Skeletal muscle tissue (tissue), 4 donors: ENCODE measurements around the gene CCL7. TPM values are rescaled to one million over a fixed set of nuclear protein-coding genes. Genes with fewer than 3 reads are reported as not detected.
A peak's percentile ranks its signal among the peaks of the same experiment; 100 is the strongest.

Source experiments
- H3K27ac ChIP-seq: one replicate; pipeline ENCODE4 v1.7.0; 2013; ENCODE audit warnings: mild to moderate bottlenecking, low read depth, low read length, inconsistent platforms
- H3K27me3 ChIP-seq, 3 donors: one replicate each; pipeline ENCODE4 v1.7.0; 2013; ENCODE audit warnings: low read length in 3 of 3; ENCODE audit not compliant: control insufficient read depth in 3 of 3, insufficient read depth in 3 of 3
- H3K36me3 ChIP-seq, 3 donors: one replicate each; pipeline ENCODE4 v1.7.0; 2013; ENCODE audit warnings: low read length in 3 of 3; ENCODE audit not compliant: control insufficient read depth in 3 of 3, insufficient read depth in 3 of 3
- H3K4me1 ChIP-seq, 3 donors: one replicate each; pipeline ENCODE4 v1.7.0; 2013; ENCODE audit warnings: low read length in 3 of 3, mild to moderate bottlenecking in 3 of 3; ENCODE audit not compliant: control insufficient read depth in 3 of 3, insufficient read depth in 3 of 3
- H3K4me3 ChIP-seq, 3 donors: one replicate each; pipeline ENCODE4 v1.7.0; 2013; ENCODE audit warnings: low read length in 3 of 3
- H3K9ac ChIP-seq, 3 donors: one replicate each; pipeline ENCODE4 v1.7.0; 2013; ENCODE audit warnings: low read length in 3 of 3, mild to moderate bottlenecking in 3 of 3, moderate library complexity in 2 of 3, low read depth in 1 of 3
- H3K9me3 ChIP-seq, 3 donors: one replicate each; pipeline ENCODE4 v1.7.0; 2013; ENCODE audit warnings: low read length in 3 of 3; ENCODE audit not compliant: control insufficient read depth in 3 of 3
- total RNA-seq: library from RNA; depleted of rRNA; stranded (reverse); fragments of >200 nt; gene quantifications from one replicate; pipeline ENCODE4 v1.2.3, GENCODE V29; 2014
- donor health status: Osteomylitis.

CCL7 gene
- total RNA-seq, 1 donor from 2014 or later = not detected

DNA sequence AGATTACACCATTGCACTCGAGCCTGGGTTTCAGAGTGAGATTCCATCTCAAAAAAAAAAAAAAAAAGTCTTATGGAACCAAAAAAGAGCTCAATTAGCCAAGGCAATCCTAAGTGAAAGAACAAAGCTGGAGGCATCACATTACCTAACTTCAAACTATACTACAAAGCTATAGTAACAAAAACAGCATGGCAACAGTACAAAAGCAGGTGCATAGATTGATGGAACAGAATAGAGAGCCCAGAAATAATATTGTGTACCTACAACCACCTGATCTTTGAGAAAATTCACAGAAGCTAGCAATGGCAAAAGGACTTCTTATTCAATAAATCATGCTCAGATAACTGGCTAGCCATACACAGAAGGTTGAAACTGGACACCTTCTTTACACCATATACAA, 39.7 kb upstream of the CCL7 start:
- Histone ChIP-seq H3K27me3 (no peaks in the 10 kb centered on the region), H3K27ac (no peak overlapping the region)

DNA sequence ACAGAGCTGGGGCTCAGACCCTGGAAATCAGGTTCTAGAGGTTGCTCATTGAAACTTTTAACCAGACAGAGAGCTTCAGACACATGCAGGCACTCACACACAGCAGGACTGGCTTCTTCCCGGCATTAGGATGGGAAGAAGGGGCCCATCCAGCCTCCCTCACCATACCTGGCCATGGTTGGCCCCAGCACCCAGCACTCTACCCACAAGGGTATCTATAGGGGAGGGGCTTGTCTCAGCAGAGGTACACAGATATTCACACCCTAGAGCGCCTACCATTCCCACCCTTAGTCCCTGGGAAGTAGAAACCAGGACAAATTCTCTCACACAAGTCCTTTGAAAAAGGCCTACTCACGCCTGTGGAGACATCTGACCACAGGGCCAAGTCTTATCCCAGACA, 35.4 kb upstream of the CCL7 start:
- H3K36me3 ChIP-seq = no peaks in the 10 kb centered on the region
- H3K27ac ChIP-seq = peak overlapping the region; percentile 69
- H3K4me1 ChIP-seq = peaks cover 37 to 48% (median 41%) of the 10 kb centered on the region in 3 donors
- H3K27me3 ChIP-seq = no peaks in the 10 kb centered on the region
- peaks cover 0 to 3% (median 0%) of the 10 kb centered on the region in 3 donors for H3K9me3 ChIP-seq
- H3K9ac ChIP-seq = no peak overlapping the region
- peak overlapping the region in 1 of 3 donors; percentile 6 for H3K4me3 ChIP-seq

More for the DNA sequence above, 39.7 kb upstream of the CCL7 start:
- H3K36me3 ChIP-seq = no peaks in the 10 kb centered on the region
- no peak overlapping the region for H3K9ac ChIP-seq
- H3K4me3 ChIP-seq = no peak overlapping the region
- H3K9me3 ChIP-seq = peaks cover 0 to 5% (median 2%) of the 10 kb centered on the region in 3 donors
- peaks cover 18 to 20% (median 18%) of the 10 kb centered on the region in 3 donors for H3K4me1 ChIP-seq

DNA sequence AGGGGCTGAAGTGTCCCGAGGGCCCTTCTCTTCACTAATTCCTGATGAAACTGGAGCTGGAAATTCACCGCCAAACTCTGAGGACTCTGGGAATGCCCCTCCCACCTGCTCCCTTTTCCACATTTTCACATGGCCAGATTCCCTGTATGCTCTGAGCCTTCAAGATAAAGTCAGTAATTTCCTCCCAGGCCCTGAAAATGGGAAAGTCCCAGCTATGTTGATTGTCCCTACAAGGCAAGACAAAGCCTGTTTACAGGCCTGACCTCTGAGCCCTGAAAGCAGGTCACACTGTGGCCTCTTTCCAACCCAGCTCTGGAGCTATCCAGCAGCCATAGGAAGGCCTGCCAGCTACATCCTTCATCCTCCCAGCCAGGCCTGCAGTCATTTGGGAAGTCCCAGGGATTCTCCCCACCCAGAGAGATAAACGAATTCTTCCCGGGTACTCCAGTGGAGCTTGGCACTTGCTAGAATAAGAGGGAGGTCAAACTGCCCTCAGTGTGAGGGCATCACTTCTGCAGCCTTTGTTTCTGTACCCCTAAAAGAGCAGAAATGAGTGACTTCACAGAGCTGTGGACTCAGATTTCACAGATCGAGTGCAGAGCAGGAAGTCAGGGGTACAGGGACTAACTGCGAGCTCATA, 34.5 kb upstream of the CCL7 start:
- H3K4me3 ChIP-seq = no peak overlapping the region
- no peak overlapping the region for H3K9ac ChIP-seq
- H3K9me3 ChIP-seq = no peaks in the 10 kb centered on the region
- no peaks in the 10 kb centered on the region for H3K27me3 ChIP-seq
- peaks cover 44 to 53% (median 48%) of the 10 kb centered on the region in 3 donors for H3K4me1 ChIP-seq
- H3K27ac ChIP-seq = peak overlapping the region; percentile 69
- H3K36me3 ChIP-seq = no peaks in the 10 kb centered on the region

DNA sequence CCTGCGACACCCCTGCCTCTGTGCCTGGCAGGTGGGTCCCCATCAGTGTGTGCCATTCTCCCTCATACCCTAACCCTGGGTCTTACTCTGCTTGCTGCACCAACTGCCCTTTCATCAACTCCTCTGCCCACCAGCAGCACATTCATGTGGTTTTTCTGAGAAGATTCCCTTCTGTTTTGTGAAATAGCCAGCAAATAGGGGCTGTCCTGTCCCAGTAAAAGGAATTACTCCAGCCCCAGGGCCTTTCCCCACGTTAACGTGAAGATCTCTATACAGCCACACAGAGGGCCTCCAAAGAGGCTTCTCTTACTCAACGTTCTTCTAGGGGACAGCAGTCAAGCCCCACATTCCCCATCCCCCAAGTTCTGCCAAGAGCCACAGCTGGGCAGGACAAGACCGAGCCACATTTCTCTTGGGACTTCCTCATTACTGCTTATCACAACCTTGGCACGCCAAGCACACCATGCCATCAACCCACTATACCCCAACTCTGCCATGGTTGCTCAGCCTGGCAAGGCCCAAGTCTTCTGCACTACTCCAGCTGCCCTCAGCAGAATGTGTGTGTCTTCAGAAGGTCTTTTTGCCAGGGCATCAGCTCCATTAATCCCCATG, 33.6 kb upstream of the CCL7 start:
- no peaks in the 10 kb centered on the region for H3K9me3 ChIP-seq
- H3K4me1 ChIP-seq = peaks cover 50 to 56% (median 51%) of the 10 kb centered on the region in 3 donors
- no peaks in the 10 kb centered on the region for H3K27me3 ChIP-seq
- no peak overlapping the region for H3K9ac ChIP-seq
- no peak overlapping the region for H3K4me3 ChIP-seq
- no peaks in the 10 kb centered on the region for H3K36me3 ChIP-seq
- H3K27ac ChIP-seq = peak overlapping the region; percentile 42

DNA sequence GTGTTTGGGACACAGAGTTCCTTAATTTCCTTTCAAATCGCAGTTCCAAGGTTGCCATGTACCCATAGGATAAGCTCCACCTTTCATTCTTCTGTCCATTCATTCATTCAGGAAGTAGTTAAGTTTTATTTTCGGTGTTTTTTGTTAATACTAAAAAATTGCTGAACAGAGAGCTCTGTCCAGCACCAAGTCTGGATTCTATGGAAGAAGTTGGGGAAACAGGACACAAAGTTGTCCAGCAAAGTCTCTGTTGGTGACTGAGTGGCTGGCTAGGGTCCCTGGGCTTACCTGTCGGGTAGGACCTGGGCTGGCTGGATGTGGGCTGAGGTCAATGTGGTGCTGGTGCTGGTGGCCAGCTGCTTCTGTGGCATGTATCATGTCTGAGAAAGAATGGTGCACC, 32.6 kb upstream of the CCL7 start:
- H3K36me3 ChIP-seq = no peaks in the 10 kb centered on the region
- no peaks in the 10 kb centered on the region for H3K9me3 ChIP-seq
- peaks cover 56 to 66% (median 57%) of the 10 kb centered on the region in 3 donors for H3K4me1 ChIP-seq
- H3K9ac ChIP-seq = no peak overlapping the region
- no peak overlapping the region for H3K4me3 ChIP-seq
- no peaks in the 10 kb centered on the region for H3K27me3 ChIP-seq
- H3K27ac ChIP-seq = no peak overlapping the region

DNA sequence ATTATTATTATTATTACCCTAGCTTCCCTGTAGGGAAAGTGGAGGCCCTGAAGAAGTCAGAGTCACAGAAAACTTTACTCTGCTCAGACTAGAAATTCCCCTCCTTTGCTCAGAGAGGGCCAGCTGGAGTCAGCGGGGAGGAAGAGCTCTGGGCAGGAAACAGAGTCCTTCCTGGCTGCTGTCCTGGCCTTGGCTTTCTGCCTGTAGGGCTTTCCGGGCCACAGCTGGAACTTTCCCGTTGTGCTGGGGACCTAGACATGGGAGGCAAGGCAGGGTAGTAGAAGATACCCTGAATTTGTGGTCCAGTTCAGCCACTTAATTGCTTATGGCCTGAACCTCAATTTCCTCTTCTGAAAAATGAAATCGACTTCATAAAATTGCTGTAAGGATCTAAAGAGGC, 29.0 kb upstream of the CCL7 start:
- H3K27me3 ChIP-seq = no peaks in the 10 kb centered on the region
- no peaks in the 10 kb centered on the region for H3K9me3 ChIP-seq
- H3K4me1 ChIP-seq = peaks cover 36 to 46% (median 39%) of the 10 kb centered on the region in 3 donors
- H3K9ac ChIP-seq = peak overlapping the region in 1 of 3 donors; percentile 46
- H3K4me3 ChIP-seq = no peak overlapping the region
- H3K27ac ChIP-seq = peak overlapping the region; percentile 51
- no peaks in the 10 kb centered on the region for H3K36me3 ChIP-seq

DNA sequence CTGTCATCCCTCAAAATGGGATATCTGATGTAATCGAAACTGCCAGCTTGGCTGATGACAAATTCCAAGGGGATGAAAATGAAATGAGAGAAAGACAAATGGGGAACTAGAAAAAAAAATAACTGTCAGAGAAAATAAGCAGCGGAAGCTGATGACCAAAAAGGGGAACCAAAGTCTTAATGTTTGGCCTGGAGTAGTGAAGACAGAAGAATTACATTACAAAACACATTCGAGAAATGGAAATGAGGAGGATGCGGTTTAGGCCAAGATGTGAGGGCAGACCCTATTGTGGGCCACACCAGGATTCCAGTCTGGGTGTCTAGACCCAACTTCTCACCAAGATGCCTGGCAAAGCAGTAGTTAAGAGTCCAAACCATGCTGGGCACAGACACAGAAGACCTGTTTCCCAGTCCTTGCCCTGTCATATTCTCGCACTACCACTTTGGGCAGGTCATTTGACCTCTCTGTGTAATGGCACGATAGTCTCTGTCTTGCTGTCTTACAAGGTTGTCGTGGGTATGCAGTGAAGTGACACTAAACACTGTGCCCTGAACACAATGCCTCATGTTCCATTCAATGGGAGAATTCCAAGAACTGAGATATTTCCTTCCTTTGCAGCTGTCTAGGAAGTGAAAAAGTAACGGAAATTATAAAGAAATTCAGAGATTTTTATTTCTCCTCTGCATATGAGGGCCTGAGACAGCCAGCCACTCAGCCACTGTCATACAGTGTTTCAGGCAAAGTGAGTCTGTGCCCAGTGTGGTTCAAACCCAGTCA, 27.2 kb upstream of the CCL7 start:
- H3K27ac ChIP-seq = peak overlapping the region; percentile 66
- no peak overlapping the region for H3K4me3 ChIP-seq
- H3K36me3 ChIP-seq = no peaks in the 10 kb centered on the region
- H3K9me3 ChIP-seq = no peaks in the 10 kb centered on the region
- H3K9ac ChIP-seq = no peak overlapping the region
- no peaks in the 10 kb centered on the region for H3K27me3 ChIP-seq
- peaks cover 36 to 37% (median 36%) of the 10 kb centered on the region in 3 donors for H3K4me1 ChIP-seq

DNA sequence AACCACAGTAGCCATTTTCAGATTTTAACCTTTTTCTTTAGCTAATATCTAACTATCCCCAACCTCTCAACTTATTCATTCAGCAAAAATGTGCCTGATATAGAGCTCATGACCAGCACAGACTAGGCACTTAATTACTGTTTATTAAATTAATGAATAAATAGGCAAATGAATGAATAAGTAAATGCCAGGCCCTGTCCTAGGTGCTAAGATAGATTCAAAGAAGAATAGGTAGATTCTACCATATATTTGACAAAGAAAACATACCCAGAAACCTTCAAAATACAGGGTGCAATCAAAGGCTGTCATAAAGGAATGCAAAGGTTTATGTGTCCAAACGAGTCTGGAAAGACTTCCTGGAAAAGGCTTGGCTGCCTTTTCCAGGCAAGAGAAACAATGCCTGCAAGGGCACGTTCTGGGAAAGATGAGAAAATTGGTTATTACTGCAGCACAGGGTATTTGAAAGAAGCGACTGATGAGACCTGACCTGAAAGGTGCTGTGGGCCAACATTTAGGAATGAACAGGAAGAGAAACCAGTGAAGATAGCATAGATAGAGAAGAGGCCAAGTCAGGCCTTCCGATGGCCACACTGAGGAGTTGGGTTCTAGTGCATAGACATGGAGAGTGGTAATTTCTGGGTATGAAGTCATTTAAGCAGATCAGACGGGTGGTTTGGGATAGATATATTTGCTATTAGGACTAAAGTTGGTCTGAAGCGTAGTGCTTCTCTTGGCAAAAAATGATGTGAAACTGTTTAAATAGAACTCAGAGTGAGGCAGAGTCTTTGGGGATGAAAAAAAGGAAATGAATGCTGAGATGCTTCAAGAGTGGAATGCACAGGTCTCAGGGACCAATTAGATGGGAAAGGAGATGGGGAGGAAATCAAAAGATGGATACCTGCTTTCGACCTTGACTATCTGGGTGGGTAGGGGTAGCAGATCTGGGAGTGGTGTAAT, 26.4 kb upstream of the CCL7 start:
- H3K27ac ChIP-seq = peak overlapping the region; percentile 66
- no peak overlapping the region for H3K9ac ChIP-seq
- H3K4me1 ChIP-seq = peaks cover 40 to 42% (median 40%) of the 10 kb centered on the region in 3 donors

DNA sequence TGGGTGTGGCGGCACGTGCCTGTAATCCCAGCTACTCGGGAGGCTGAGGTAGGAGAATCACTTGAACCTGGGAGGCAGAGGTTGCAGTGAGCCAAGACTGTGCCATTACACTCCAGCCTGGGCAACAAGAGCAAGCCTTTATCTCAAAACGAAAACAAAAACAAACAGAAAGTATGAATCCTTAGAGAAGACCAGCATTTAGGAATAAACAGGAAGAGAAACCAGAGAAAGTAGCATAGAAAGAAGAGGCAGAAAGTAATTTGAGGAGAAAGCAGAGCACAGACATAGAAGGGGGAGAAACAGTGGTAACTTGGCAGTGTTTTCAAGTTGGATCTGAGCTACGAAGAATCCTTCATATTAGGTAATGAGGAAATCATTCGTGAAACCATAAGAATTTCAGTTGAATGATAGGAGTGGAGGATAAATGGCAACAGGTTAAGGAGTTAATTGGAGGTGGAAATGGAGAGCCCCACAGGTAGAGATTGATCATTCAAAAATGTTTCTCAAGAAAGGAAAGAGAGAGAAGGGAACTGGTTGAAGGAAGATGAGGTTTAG, 24.6 kb upstream of the CCL7 start:
- H3K9me3 ChIP-seq = no peaks in the 10 kb centered on the region
- H3K36me3 ChIP-seq = no peaks in the 10 kb centered on the region
- no peak overlapping the region for H3K27ac ChIP-seq
- no peak overlapping the region for H3K9ac ChIP-seq
- no peaks in the 10 kb centered on the region for H3K27me3 ChIP-seq
- no peak overlapping the region for H3K4me3 ChIP-seq
- peaks cover 39 to 47% (median 41%) of the 10 kb centered on the region in 3 donors for H3K4me1 ChIP-seq

More for the DNA sequence above, 26.4 kb upstream of the CCL7 start:
- no peaks in the 10 kb centered on the region for H3K9me3 ChIP-seq
- no peaks in the 10 kb centered on the region for H3K27me3 ChIP-seq
- no peak overlapping the region for H3K4me3 ChIP-seq
- no peaks in the 10 kb centered on the region for H3K36me3 ChIP-seq
